B cell (primary cell): Measurements from ENCODE around the gene CCL11.

Experiments used
- CTCF ChIP-seq: fragments of 200-600 bp; IDR thresholded peaks from one replicate; pipeline ENCODE4 v1.8.0; 2022; ENCODE audit warnings: antibody characterized with exemption, mild to moderate bottlenecking
- EZH2 ChIP-seq: IDR thresholded peaks from 2 replicates; pipeline ENCODE4 v1.6.1; 2012; ENCODE audit warnings: borderline replicate concordance, low read depth, mild to moderate bottlenecking, moderate library complexity, low read length; ENCODE audit not compliant: insufficient read depth, poor library complexity, severe bottlenecking

GRCh38 chr17:34242587-34243363 is 42.8 kb upstream of the CCL11 start:
- no peak for TF ChIP-seq CTCF
- TF ChIP-seq EZH2: no peak
